Uterus (tissue), 4 donors: ENCODE measurements around the gene SKP1. TPM values are rescaled to one million over a fixed set of nuclear protein-coding genes. Genes with fewer than 3 reads are reported as not detected.
"Not testable (repeated sequence)": the region's sequence is repeated elsewhere in the genome, so short reads cannot be mapped to it uniquely, and the experiment has no call there.

Source experiments
- DNase-seq, 2 donors: peaks; one replicate each; pipeline ENCODE4 v3.0.0-alpha.2; 2019 to 2020
- H3K27ac ChIP-seq, 2 donors: fragments of 200-600 bp; sonication (generic); 1 replicate in 1 of 2; 2 replicates in 1 of 2; pipeline ENCODE4 v1.5.1; 2016 to 2018
- H3K27me3 ChIP-seq, 2 donors: fragments of 200-600 bp; sonication (generic); one replicate each; pipeline ENCODE4 v1.5.1; 2018 to 2019; ENCODE audit warnings: control low read depth in 1 of 2
- H3K36me3 ChIP-seq, 2 donors: fragments of 200-600 bp; sonication (generic); one replicate each; pipeline ENCODE4 v1.5.1; 2019; ENCODE audit warnings: control low read depth in 1 of 2
- H3K4me1 ChIP-seq, 2 donors: fragments of 200-600 bp; sonication (generic); one replicate each; pipeline ENCODE4 v1.5.1; 2018 to 2019; ENCODE audit warnings: control low read depth in 1 of 2
- H3K4me3 ChIP-seq, 2 donors: fragments of 200-600 bp; sonication (generic); 1 replicate in 1 of 2; 2 replicates in 1 of 2; pipeline ENCODE4 v1.5.1; 2018 to 2019; ENCODE audit warnings: mild to moderate bottlenecking in 1 of 2
- H3K9me3 ChIP-seq, 2 donors: fragments of 200-600 bp; sonication (generic); one replicate each; pipeline ENCODE4 v1.5.1; 2019; ENCODE audit warnings: control low read depth in 1 of 2
- POLR2A ChIP-seq, 2 donors: fragments of 450-650 bp; IDR thresholded peaks; one replicate each; pipeline ENCODE4 v1.6.1; 2016; ENCODE audit warnings: antibody characterized with exemption in 2 of 2, mild to moderate bottlenecking in 1 of 2, moderate library complexity in 1 of 2
- intact Hi-C: fragments of 100-400 bp; cut with DNase I; formaldehyde crosslinking; loops from one replicate; pipeline ENCODE4 v1.15.1; 2023; ENCODE audit warnings: low total_unique reads
- total RNA-seq, 4 donors: library from RNA; depleted of rRNA in 3 of 4; stranded (reverse); fragments of >200 nt in 3 of 4; gene quantifications; one replicate each; pipeline versions ENCODE4 v1.1.0 to v1.2.4, GENCODE V29; 2014 to 2023
- TF ChIP-seq, protein P1 (sequence below), 4 experiments: fragments of 200-600 bp in 2 of 4; fragments of 450-650 bp in 2 of 4; sonication (generic) in 2 of 4; IDR thresholded peaks; one replicate each; pipeline ENCODE4 v1.5.1; 2016 to 2019; ENCODE audit warnings: antibody characterized with exemption in 4 of 4, mild to moderate bottlenecking in 2 of 4, moderate library complexity in 1 of 4
- donor health status: DM: yes; HTN: yes; CAD: no.

Gene SKP1
- total RNA-seq, 4 donors from 2014 or later, result 198 to 343 (median 235) TPM

DNA sequence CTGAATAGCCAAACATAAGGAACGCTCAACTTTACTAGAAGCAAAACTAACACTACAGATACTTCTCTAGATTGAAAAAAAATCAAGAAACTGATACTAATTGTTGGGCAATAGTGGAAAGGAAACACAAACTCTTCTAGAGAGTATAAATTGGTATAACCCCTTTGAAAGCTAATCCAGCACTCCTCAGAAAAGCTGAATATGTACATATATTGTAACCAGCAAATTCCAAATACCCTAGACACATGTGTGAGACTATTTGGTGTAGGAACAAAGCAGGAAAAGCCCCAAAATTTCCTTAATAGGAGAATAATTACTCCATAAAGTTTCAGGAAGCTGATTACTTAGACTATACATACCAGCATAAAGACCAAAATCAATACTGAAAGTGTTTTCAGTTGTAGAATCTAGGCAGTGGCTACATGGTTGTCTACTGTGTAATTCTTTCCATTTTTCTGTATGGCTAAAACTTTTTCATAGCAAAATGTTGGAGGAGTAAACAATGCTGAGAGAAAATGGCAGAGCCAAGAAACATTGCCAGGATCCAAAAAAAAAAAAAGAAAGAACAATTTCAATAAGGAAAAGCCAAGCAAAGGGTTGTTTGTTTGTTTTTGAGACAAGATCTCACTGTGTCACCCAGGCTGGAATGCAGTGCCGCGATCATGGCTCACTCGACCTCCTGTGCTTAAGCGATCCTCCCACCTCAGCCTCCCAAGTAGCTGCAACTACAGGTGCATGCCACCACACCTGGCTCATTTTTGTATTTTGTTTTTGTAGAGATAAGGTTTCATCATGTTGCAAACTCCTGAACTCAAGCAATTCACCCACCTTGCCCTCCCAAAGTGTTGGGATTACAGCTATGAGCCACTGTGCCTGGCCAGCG is 15.0 kb downstream of the SKP1 start:
- DNase-seq, result no peak
- TF ChIP-seq POLR2A (IDR thresholded peaks at IDR 0.05), result no peak
- TF ChIP-seq, protein P1, sequence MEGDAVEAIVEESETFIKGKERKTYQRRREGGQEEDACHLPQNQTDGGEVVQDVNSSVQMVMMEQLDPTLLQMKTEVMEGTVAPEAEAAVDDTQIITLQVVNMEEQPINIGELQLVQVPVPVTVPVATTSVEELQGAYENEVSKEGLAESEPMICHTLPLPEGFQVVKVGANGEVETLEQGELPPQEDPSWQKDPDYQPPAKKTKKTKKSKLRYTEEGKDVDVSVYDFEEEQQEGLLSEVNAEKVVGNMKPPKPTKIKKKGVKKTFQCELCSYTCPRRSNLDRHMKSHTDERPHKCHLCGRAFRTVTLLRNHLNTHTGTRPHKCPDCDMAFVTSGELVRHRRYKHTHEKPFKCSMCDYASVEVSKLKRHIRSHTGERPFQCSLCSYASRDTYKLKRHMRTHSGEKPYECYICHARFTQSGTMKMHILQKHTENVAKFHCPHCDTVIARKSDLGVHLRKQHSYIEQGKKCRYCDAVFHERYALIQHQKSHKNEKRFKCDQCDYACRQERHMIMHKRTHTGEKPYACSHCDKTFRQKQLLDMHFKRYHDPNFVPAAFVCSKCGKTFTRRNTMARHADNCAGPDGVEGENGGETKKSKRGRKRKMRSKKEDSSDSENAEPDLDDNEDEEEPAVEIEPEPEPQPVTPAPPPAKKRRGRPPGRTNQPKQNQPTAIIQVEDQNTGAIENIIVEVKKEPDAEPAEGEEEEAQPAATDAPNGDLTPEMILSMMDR (IDR thresholded peaks at IDR 0.05), result no peak
- no peaks in the 10 kb centered on the region for H3K4me1 ChIP-seq
- H3K27me3 ChIP-seq, result no peaks in the 10 kb centered on the region
- H3K36me3 ChIP-seq, result no peaks in the 10 kb centered on the region
- H3K4me3 ChIP-seq, result no peak overlapping the region
- no peaks in the 10 kb centered on the region for H3K9me3 ChIP-seq
- no peak overlapping the region for H3K27ac ChIP-seq
- intact Hi-C loops, result no loop called here

DNA sequence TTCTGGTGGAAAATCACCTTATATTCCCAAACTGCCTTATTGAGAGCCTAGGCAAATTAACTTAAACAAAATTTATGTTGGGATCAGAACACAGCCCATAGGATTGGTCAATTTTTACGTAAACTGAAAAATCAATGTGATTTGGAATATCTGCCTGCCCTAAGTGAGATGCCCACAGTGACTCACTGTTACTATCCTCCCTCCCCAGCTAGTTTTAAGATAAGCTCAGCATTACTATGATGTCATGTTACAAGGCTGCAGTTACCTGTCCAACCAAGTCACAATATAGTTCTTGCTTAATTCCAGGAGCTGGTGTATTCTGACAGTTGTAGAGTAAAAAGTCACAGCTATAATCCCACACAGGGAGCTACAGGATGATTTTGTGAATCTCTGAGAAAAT is 23.1 kb downstream of the SKP1 start:
- Histone ChIP-seq H3K4me1 (no peaks in the 10 kb centered on the region), H3K27me3 (no peaks in the 10 kb centered on the region), H3K9me3 (no peaks in the 10 kb centered on the region), H3K27ac (no peak overlapping the region), H3K36me3 (no peaks in the 10 kb centered on the region), H3K4me3 (no peak overlapping the region)
- no peak for DNase-seq
- intact Hi-C loops, result no loop called here
- no peak for TF ChIP-seq POLR2A (IDR thresholded peaks at IDR 0.05)
- TF ChIP-seq, protein P1 (IDR thresholded peaks at IDR 0.05), result no peak

DNA sequence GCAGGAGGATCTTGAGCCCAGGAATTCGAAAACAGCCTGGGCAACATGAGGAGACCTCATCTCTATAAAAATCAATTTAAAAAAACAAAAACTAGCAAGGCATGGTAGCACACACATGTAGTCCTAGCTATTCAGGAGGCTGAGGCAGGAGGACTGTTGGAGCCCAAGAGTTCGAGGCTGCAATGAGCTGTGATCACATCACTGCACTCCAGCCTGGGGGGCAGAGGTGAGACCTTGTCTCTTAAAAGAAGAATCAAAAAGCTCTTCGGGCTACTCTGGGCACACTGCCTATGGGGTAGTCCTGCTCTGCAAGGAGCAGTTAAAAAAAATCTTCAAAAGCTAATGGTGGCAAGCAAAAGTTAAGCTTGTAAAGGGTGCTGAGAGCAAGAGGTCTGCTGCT is 23.5 kb downstream of the SKP1 start:
- no peak overlapping the region for H3K27ac ChIP-seq
- no peaks in the 10 kb centered on the region for H3K4me1 ChIP-seq
- TF ChIP-seq, protein P1 (IDR thresholded peaks at IDR 0.05), result no peak
- no peak for TF ChIP-seq POLR2A (IDR thresholded peaks at IDR 0.05)
- H3K36me3 ChIP-seq, result no peaks in the 10 kb centered on the region
- no peaks in the 10 kb centered on the region for H3K27me3 ChIP-seq
- no peak overlapping the region for H3K4me3 ChIP-seq
- intact Hi-C loops, result no loop called here
- H3K9me3 ChIP-seq, result no peaks in the 10 kb centered on the region
- no peak for DNase-seq

DNA sequence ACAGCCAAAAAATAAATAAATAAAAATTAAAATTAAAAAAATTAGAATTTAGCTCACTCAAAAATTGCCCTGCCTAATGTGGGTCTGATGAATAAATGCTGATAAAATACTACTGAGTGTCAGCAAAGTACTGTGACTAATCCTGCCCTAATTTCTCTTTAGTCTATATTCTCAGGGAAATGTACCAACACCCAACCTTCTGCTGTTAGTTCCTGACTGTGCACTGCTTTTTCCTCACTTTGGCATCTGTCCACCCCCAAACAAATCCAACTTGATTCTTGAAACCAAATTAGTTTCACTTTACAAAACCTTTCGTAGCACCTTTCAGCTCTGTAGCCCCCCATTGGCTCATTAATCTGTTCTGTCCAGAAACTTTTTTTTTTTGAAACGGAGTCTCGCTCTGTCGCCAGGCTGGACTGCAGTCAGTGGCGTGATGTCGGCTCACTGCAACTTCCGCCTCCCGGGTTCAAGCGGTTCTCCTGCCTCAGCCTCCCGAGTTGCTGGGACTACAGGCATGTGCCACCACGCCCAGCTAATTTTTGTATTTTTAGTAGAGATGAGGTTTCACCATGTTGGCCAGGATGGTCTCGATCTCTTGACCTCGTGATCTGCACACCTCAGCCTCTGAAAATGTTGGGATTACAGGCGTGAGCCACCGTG is 24.4 kb downstream of the SKP1 start:
- H3K27ac ChIP-seq, H3K9me3 ChIP-seq, H3K4me1 ChIP-seq, H3K27me3 ChIP-seq, H3K36me3 ChIP-seq, H3K4me3 ChIP-seq, DNase-seq, intact Hi-C loops: not testable (repeated sequence)

DNA sequence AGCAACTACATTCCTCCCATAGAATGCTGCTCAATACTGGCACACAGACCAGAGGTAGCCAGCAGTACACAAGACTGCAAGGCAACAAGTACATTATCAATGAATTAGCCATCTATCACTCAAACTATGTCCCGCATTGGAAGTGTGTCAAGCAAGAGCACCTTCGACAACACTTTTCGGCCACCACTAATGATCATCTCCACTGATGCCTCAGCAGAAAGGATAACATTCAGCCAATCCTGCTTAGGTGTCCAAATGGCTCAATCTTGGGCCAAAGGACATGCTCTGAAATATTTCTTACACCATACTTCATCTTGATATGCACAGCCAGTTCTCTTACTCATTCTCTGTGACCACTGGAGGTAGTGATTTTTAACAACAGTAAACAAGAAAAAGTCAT is 25.0 kb downstream of the SKP1 start:
- intact Hi-C loops, result no loop called here
- Histone ChIP-seq H3K9me3 (no peaks in the 10 kb centered on the region), H3K27ac (no peak overlapping the region), H3K36me3 (no peaks in the 10 kb centered on the region), H3K27me3 (no peaks in the 10 kb centered on the region), H3K4me1 (no peaks in the 10 kb centered on the region), H3K4me3 (no peak overlapping the region)
- TF ChIP-seq, protein P1 (IDR thresholded peaks at IDR 0.05), result no peak
- no peak for TF ChIP-seq POLR2A (IDR thresholded peaks at IDR 0.05)
- DNase-seq, result no peak
